Osteocyte (in vitro differentiated cells): ENCODE data around the gene TBRG1. TPM values are rescaled to one million over a fixed set of nuclear protein-coding genes. Genes with fewer than 3 reads are reported as not detected.

ENCODE experiments used
- DNase-seq: peaks from one replicate; pipeline ENCODE4 v3.0.0; 2021; ENCODE audit warnings: mixed read lengths; ENCODE audit not compliant: unreplicated experiment; ENCODE audit errors: extremely low spot score
- H3K27ac Mint-ChIP-seq: one replicate; pipeline ENCODE4 v1.8.0; 2021; ENCODE audit warnings: mild to moderate bottlenecking, mixed read lengths; ENCODE audit not compliant: unreplicated experiment
- H3K27me3 Mint-ChIP-seq: one replicate; pipeline ENCODE4 v1.8.0; 2021; ENCODE audit warnings: mixed read lengths; ENCODE audit not compliant: unreplicated experiment
- H3K36me3 Mint-ChIP-seq: one replicate; pipeline ENCODE4 v1.8.0; 2021; ENCODE audit warnings: mixed read lengths; ENCODE audit not compliant: unreplicated experiment
- H3K4me1 Mint-ChIP-seq: one replicate; pipeline ENCODE4 v1.8.0; 2021; ENCODE audit warnings: mixed read lengths; ENCODE audit not compliant: unreplicated experiment
- H3K4me3 Mint-ChIP-seq: one replicate; pipeline ENCODE4 v1.8.0; 2021; ENCODE audit warnings: mild to moderate bottlenecking, moderate library complexity, mixed read lengths; ENCODE audit not compliant: unreplicated experiment
- H3K9me3 Mint-ChIP-seq: one replicate; pipeline ENCODE4 v1.8.0; 2021; ENCODE audit warnings: mixed read lengths; ENCODE audit not compliant: unreplicated experiment
- CTCF ChIP-seq: fragments of 200-600 bp; sonication (generic); IDR thresholded peaks from 2 replicates; pipeline ENCODE4 v1.5.0; 2021; ENCODE audit warnings: antibody characterized with exemption, mild to moderate bottlenecking, moderate library complexity
- total RNA-seq: library from RNA; stranded (reverse); gene quantifications from 2 replicates; pipeline ENCODE4 v1.2.1, GENCODE V29; 2021

TBRG1 gene
- total RNA-seq, 1 donor from 2014 or later = 34.8 TPM

- Mint-ChIP-seq H3K4me3 (no peak overlapping the region), H3K27me3 (no peaks in the 10 kb centered on the region), H3K9me3 (no peaks in the 10 kb centered on the region), H3K27ac (no peak overlapping the region), H3K4me1 (no peaks in the 10 kb centered on the region), H3K36me3 (peaks cover 2% of the 10 kb centered on the region)
- no peak for DNase-seq
- TF ChIP-seq CTCF = no peak
Observed at GRCh38 chr11:124663861-124664260, 41.2 kb downstream of the TBRG1 start.

- H3K4me1 Mint-ChIP-seq = peaks cover under 1% of the 10 kb centered on the region
- no peak for TF ChIP-seq CTCF
- no peak for DNase-seq
- no peaks in the 10 kb centered on the region for H3K9me3 Mint-ChIP-seq
- no peak overlapping the region for H3K27ac Mint-ChIP-seq
- H3K4me3 Mint-ChIP-seq = no peak overlapping the region
- no peaks in the 10 kb centered on the region for H3K27me3 Mint-ChIP-seq
- no peaks in the 10 kb centered on the region for H3K36me3 Mint-ChIP-seq
Observed at GRCh38 chr11:124667601-124668000, 44.9 kb downstream of the TBRG1 start.

GRCh38 chr11:124669193-124669592, 46.5 kb downstream of the TBRG1 start:
- Mint-ChIP-seq H3K4me3 (no peak overlapping the region), H3K9me3 (no peaks in the 10 kb centered on the region), H3K27ac (no peak overlapping the region), H3K4me1 (peaks cover 9% of the 10 kb centered on the region), H3K36me3 (no peaks in the 10 kb centered on the region), H3K27me3 (no peaks in the 10 kb centered on the region)
- no peak for DNase-seq
- peak; percentile 87 for TF ChIP-seq CTCF

- H3K27me3 Mint-ChIP-seq = no peaks in the 10 kb centered on the region
- no peaks in the 10 kb centered on the region for H3K36me3 Mint-ChIP-seq
Observed at GRCh38 chr11:124670732-124671131, 48.1 kb downstream of the TBRG1 start.

DNA sequence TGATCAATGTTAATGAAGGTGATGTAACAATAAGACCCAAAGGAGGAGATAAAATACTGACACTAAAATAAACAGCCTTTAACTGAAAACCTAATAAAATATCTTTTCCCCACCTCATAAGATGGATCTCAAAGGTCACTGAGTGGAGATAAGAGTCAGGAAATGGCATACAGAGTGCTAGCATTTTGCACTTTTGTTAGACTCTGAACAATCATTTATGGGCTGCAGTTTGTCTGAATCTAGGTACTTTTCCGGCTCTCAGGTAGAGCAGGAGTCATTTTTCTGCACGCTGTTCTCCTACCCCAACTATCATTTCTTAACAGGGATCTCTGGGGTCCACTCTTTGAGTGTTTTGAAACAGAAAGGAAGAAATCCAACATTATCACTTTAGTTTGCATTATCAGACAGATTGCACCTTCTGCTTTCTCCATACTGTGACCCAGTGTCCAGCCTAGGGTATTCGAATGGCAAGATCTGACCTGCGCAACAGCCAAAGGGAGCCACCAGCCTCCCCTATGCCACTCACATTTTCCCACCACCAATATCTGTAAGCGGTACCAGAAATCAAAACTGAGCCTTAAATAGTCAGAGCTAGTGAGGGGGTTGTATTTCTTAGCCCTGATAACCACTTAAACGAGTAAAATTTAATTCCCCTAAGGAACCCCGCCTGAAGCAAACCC, 50.0 kb downstream of the TBRG1 start:
- Mint-ChIP-seq H3K4me3 (peak overlapping the region; percentile 93), H3K4me1 (peaks cover 12% of the 10 kb centered on the region), H3K27me3 (no peaks in the 10 kb centered on the region), H3K36me3 (no peaks in the 10 kb centered on the region), H3K9me3 (no peaks in the 10 kb centered on the region), H3K27ac (peak overlapping the region; percentile 68)
- no peak for DNase-seq
- no peak for TF ChIP-seq CTCF

More at GRCh38 chr11:124670732-124671131, 48.1 kb downstream of the TBRG1 start:
- no peak for TF ChIP-seq CTCF
- no peak overlapping the region for H3K27ac Mint-ChIP-seq
- no peak overlapping the region for H3K4me3 Mint-ChIP-seq
- no peak for DNase-seq
- peaks cover 12% of the 10 kb centered on the region for H3K4me1 Mint-ChIP-seq
- no peaks in the 10 kb centered on the region for H3K9me3 Mint-ChIP-seq
